ENCODE data around the gene DOCK4. TPM values are rescaled to one million over a fixed set of nuclear protein-coding genes. Genes with fewer than 3 reads are reported as not detected.
A peak's percentile ranks its signal among the peaks of the same experiment; 100 is the strongest.

The DOCK4 gene
- polyA plus RNA-seq, 1 donor (not counting 4 experiments of a cell fraction or from before 2014, with no cell fraction given) = 13.9 TPM

DNA sequence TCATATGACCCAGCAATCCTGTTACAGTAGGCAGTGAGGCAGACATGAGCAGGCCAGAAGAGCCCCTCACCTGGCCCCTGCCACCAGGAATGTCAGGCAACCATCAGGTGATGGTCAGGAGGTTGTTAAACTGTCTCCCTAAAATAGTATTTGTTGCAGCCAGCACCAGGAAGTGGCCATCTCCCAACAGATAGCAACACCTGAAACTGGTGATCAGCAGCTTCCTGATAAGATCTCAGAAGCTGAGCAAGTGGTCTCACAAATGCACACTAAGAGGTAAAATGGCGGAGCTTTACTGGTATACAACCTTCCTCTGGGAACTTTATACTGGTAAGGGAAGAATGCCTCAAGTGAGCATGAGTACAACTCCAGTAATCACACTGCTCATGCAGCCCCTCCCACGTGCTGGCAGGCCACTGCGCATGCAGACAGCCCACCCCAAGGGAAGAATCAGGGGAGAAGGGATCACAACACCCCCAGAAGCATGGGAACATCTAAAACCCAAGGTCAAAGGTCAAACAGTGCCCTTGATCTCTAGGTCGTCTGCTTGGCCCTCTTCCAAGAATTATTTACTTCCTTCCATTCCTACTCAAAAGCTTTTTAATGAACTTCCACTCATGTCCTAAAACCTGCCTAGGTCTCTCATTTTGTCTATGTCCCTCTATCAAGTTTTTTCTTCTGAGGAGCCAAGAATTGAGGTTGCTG lies 133.5 kb downstream of the DOCK4 start:
- Histone ChIP-seq H3K4me2 (ENCODE audit: control insufficient read depth, extremely low read depth, insufficient read depth, low read depth, low read length) (peak overlapping the region; percentile 40), H4K20me1 (ENCODE audit: control insufficient read depth, extremely low read depth, insufficient read depth, low read length) (no peaks in the 10 kb centered on the region), H2AFZ (ENCODE audit: control insufficient read depth, low read length) (no peak overlapping the region), H3K27me3 (ENCODE audit: control insufficient read depth, extremely low read depth, insufficient read depth, low read length) (no peaks in the 10 kb centered on the region), H3K27ac (ENCODE audit: control insufficient read depth, insufficient read depth, low read length) (peak overlapping the region; percentile 30), H3K4me3 (ENCODE audit: control insufficient read depth in 2 of 3, extremely low read depth in 1 of 3, insufficient read depth in 2 of 3, low read depth in 1 of 3, low read length in 3 of 3) (no peak overlapping the region), H3K9me3 (ENCODE audit: control insufficient read depth, low read depth, low read length) (peaks cover 2% of the 10 kb centered on the region), H3K4me1 (ENCODE audit: control insufficient read depth, extremely low read depth, insufficient read depth, low read length) (peaks cover 40% of the 10 kb centered on the region), H3K9ac (ENCODE audit: control insufficient read depth, extremely low read depth, insufficient read depth, low read length) (no peak overlapping the region), H3K9me1 (ENCODE audit: control insufficient read depth, extremely low read depth, insufficient read depth, low read length) (no peaks in the 10 kb centered on the region), H3K36me3 (ENCODE audit: control insufficient read depth in 2 of 2, extremely low read depth in 1 of 2, insufficient read depth in 2 of 2, low read length in 2 of 2) (no peaks in the 10 kb centered on the region), H3K79me2 (ENCODE audit: control insufficient read depth, insufficient read depth, low read length) (peaks cover 21% of the 10 kb centered on the region)
- dilution Hi-C loops (cut with MboI; ENCODE audit: extremely low pct_ligation_motif_present, low sequenced_read_pairs) = no loop called here
- no peak for DNase-seq (ENCODE audit: low read depth, low spot score)
- no peak for FAIRE-seq
- TF ChIP-seq EZH2 (IDR thresholded peaks at IDR 0.05; ENCODE audit: low read length) = no peak
- TF ChIP-seq, protein P1, sequence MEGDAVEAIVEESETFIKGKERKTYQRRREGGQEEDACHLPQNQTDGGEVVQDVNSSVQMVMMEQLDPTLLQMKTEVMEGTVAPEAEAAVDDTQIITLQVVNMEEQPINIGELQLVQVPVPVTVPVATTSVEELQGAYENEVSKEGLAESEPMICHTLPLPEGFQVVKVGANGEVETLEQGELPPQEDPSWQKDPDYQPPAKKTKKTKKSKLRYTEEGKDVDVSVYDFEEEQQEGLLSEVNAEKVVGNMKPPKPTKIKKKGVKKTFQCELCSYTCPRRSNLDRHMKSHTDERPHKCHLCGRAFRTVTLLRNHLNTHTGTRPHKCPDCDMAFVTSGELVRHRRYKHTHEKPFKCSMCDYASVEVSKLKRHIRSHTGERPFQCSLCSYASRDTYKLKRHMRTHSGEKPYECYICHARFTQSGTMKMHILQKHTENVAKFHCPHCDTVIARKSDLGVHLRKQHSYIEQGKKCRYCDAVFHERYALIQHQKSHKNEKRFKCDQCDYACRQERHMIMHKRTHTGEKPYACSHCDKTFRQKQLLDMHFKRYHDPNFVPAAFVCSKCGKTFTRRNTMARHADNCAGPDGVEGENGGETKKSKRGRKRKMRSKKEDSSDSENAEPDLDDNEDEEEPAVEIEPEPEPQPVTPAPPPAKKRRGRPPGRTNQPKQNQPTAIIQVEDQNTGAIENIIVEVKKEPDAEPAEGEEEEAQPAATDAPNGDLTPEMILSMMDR (optimal IDR thresholded peaks at IDR 0.05 in 1 of 3, IDR thresholded peaks at IDR 0.05 in 1 of 3, conservative IDR thresholded peaks at IDR 0.05 in 1 of 3; ENCODE audit: extremely low read depth in 1 of 3, insufficient read depth in 2 of 3, low read length in 3 of 3) = no peak

DNA sequence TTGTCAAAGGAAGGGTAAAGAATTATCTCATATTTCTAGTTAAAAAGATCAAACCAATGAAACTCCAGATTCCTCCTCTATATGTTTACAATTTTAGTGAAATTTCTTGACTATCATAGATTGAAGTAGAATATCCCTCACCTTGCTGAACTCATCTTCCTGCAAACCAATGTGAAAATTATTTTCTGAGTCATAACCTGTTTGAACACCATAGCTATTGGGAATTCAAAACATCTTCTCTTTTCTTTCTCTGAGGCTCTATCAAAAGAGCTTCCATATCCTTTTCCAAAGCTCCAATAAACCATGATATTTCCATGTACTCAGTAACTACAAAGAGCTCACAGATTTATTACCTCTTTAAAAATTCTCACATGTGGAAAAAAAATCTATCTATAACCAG lies 134.3 kb downstream of the DOCK4 start:
- Histone ChIP-seq H3K9me3 (ENCODE audit: control insufficient read depth, low read depth, low read length) (peaks cover 2% of the 10 kb centered on the region), H3K27me3 (ENCODE audit: control insufficient read depth, extremely low read depth, insufficient read depth, low read length) (no peaks in the 10 kb centered on the region), H3K27ac (ENCODE audit: control insufficient read depth, insufficient read depth, low read length) (no peak overlapping the region), H3K4me1 (ENCODE audit: control insufficient read depth, extremely low read depth, insufficient read depth, low read length) (peaks cover 45% of the 10 kb centered on the region), H4K20me1 (ENCODE audit: control insufficient read depth, extremely low read depth, insufficient read depth, low read length) (no peaks in the 10 kb centered on the region), H3K79me2 (ENCODE audit: control insufficient read depth, insufficient read depth, low read length) (peaks cover 21% of the 10 kb centered on the region), H2AFZ (ENCODE audit: control insufficient read depth, low read length) (no peak overlapping the region), H3K9ac (ENCODE audit: control insufficient read depth, extremely low read depth, insufficient read depth, low read length) (no peak overlapping the region), H3K4me3 (ENCODE audit: control insufficient read depth in 2 of 3, extremely low read depth in 1 of 3, insufficient read depth in 2 of 3, low read depth in 1 of 3, low read length in 3 of 3) (no peak overlapping the region), H3K9me1 (ENCODE audit: control insufficient read depth, extremely low read depth, insufficient read depth, low read length) (no peaks in the 10 kb centered on the region), H3K4me2 (ENCODE audit: control insufficient read depth, extremely low read depth, insufficient read depth, low read depth, low read length) (peak overlapping the region; percentile 40), H3K36me3 (ENCODE audit: control insufficient read depth in 2 of 2, extremely low read depth in 1 of 2, insufficient read depth in 2 of 2, low read length in 2 of 2) (no peaks in the 10 kb centered on the region)
- FAIRE-seq (no peak), DNase-seq (ENCODE audit: low read depth, low spot score) (no peak)
- no peak for TF ChIP-seq EZH2 (IDR thresholded peaks at IDR 0.05; ENCODE audit: low read length)
- TF ChIP-seq, protein P1 (optimal IDR thresholded peaks at IDR 0.05 in 1 of 3, IDR thresholded peaks at IDR 0.05 in 1 of 3, conservative IDR thresholded peaks at IDR 0.05 in 1 of 3; ENCODE audit: extremely low read depth in 1 of 3, insufficient read depth in 2 of 3, low read length in 3 of 3) = no peak
- dilution Hi-C loops (cut with MboI; ENCODE audit: extremely low pct_ligation_motif_present, low sequenced_read_pairs) = no loop called here
